Measurements from ENCODE around the gene CLEC9A. TPM values are rescaled to one million over a fixed set of nuclear protein-coding genes. Genes with fewer than 3 reads are reported as not detected.
"Not testable (repeated sequence)": the region's sequence is repeated elsewhere in the genome, so short reads cannot be mapped to it uniquely, and the experiment has no call there.

Gene CLEC9A
- under 1 TPM in 1 of 2 donors, not detected in 1; 0.18 TPM for total RNA-seq
- 0 to 0.23 reads per million in 2 donors for total RNA-seq

DNA sequence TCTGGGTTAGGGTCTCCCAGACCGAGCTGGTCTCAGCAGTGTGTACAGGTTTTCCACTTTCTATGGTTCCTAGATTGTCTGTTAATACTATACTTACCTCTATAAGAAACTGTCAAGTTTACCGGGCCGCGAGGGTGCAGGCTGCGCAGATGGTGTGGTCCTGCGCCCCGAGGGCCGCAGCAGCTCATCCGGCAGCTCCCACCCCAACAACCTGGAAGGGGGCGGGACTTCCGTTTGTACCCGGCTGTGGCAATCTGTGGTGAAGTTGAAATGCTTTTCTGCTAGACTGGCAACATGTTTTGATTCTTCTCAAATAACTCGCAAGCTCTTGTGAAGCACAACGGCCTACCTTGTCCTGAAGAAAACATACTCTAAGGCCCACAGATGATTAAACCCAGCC lies at the start of gene CLEC9A:
Gene CLEC9A, plus strand, starts transcription at position 237 of the 400 bp plus-strand sequence. CDS start 22,006 bp downstream, outside the sequence.
- H3K4me1 Mint-ChIP-seq: no peaks in the 10 kb centered on the region
- H3K36me3 Mint-ChIP-seq (ENCODE audit: low read depth): peaks cover 4% of the 10 kb centered on the region
- no peak for ATAC-seq
- no peak within 1 kb of the TSS for H3K4me3 Mint-ChIP-seq
- peaks cover 51% of the 10 kb centered on the region for H3K27me3 Mint-ChIP-seq
- no peak within 1 kb of the TSS for H3K27ac Mint-ChIP-seq
- H3K9me3 ChIP-seq (ENCODE audit: control insufficient read depth, low read length, poor library complexity, severe bottlenecking): no peaks in the 10 kb centered on the region
- no peak for DNase-seq

DNA sequence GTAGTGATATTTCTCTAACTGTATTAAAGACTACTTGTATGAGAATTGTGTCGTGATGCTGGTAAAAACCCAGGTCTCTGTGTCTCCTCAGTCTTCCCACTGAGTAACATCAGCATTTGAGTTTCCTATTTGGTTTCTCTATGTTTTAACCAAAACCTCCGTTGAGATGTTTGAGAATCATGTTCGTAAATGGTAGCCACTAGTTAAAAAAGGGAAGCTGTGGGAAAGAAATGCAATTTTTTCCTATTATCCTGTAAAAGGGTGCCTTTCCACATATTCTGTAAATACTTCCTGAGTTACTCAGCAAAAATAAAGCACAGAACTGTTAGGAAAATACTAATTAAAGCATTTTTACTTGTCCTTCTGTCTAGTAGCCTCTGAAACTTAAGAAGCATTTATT lies 38.6 kb upstream of the CLEC9A start:
- no peak overlapping the region for H3K4me3 Mint-ChIP-seq
- no peaks in the 10 kb centered on the region for H3K4me1 Mint-ChIP-seq
- H3K27ac Mint-ChIP-seq: no peak overlapping the region
- H3K36me3 Mint-ChIP-seq (ENCODE audit: low read depth): peaks cover 5% of the 10 kb centered on the region
- DNase-seq: no peak
- peaks cover 65% of the 10 kb centered on the region for H3K27me3 Mint-ChIP-seq
- ATAC-seq: no peak
- no peaks in the 10 kb centered on the region for H3K9me3 ChIP-seq (ENCODE audit: control insufficient read depth, low read length, poor library complexity, severe bottlenecking)

DNA sequence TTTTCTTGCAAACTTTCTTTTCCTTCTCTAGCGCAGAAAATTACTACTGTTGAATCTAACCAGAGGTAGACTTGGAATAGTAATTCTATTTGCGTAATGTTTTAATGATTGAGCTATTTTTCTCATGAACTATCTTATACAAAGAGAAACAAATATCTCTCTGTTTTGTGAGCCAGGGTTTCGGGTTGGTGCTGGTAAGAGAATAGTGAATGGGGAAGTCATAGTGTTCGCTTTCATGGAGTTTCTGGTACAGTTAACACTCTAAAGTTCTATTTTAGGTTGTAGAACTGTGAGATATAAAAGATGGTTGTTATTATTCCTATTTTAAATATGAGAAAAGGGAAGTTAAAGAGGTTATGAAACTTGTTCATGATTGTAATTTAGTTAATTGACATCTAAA lies 38.2 kb upstream of the CLEC9A start:
- DNase-seq (no peak), ATAC-seq (no peak)
- no peak overlapping the region for H3K27ac Mint-ChIP-seq
- no peak overlapping the region for H3K4me3 Mint-ChIP-seq
- no peaks in the 10 kb centered on the region for H3K4me1 Mint-ChIP-seq
- peaks cover 67% of the 10 kb centered on the region for H3K27me3 Mint-ChIP-seq
- no peaks in the 10 kb centered on the region for H3K9me3 ChIP-seq (ENCODE audit: control insufficient read depth, low read length, poor library complexity, severe bottlenecking)
- H3K36me3 Mint-ChIP-seq (ENCODE audit: low read depth): peaks cover 5% of the 10 kb centered on the region

DNA sequence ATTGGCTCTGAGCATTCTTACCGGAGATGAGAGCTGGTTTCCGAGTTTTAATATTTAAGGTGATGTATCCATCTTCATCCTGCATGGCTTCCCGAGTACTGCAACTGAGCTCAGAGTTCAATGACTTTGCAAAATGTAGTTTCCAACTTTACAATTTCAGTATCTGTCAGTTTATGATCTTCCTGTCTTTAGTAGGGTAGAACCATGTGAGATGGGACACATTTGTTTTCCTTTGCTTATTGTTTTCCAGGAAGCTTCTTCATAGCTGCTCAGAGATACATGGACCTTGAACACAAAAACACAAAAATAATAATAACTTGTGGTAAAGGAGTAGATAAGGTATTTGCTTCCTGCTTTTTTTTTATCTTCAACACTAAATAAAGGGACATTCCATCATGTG lies 31.5 kb upstream of the CLEC9A start, which contains the start of gene CLEC1B:
Gene CLEC1B, minus strand, starts transcription at position 106 of the 400 bp plus-strand sequence. Its CDS starts 21 bp downstream, at position 85.
- no peak for DNase-seq
- peaks cover 40% of the 10 kb centered on the region for H3K27me3 Mint-ChIP-seq
- H3K27ac Mint-ChIP-seq: no peak within 1 kb of the TSS
- no peak for ATAC-seq
- H3K4me3 Mint-ChIP-seq: no peak within 1 kb of the TSS
- H3K36me3 Mint-ChIP-seq (ENCODE audit: low read depth): peaks cover under 1% of the 10 kb centered on the region
- H3K9me3 ChIP-seq (ENCODE audit: control insufficient read depth, low read length, poor library complexity, severe bottlenecking): no peaks in the 10 kb centered on the region
- no peaks in the 10 kb centered on the region for H3K4me1 Mint-ChIP-seq

DNA sequence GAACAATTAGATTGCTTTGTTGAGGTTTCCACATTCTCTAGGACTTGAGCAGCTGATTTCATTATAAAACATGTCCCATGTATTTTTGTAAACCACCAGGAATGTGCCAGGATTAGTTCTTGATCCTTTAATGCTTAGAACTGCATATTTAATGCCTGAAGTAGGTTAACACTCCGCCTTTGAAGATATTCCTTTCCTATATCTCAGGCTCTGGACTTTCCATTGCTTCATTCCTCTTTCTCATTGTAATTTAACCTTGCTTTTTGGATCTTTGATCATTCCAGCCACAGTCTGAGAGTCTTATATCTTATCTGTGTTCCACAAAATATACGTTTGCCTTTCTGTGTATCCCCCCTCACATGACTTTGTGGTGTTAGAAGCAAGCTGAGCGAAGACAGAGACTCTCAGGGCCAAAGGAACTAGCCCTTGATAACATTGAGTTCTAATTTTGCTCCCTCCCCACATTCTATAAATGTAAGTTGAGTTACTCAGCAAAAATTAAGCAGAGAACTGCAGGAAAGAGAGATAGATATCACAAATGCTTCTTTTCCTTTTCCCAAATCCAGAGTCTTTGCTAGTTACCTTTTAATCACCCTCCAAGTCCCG lies 29.2 kb upstream of the CLEC9A start:
- Mint-ChIP-seq H3K27ac (no peak overlapping the region), H3K4me3 (no peak overlapping the region), H3K27me3 (peaks cover 38% of the 10 kb centered on the region), H3K36me3 (ENCODE audit: low read depth) (no peaks in the 10 kb centered on the region), H3K4me1 (no peaks in the 10 kb centered on the region)
- H3K9me3 ChIP-seq (ENCODE audit: control insufficient read depth, low read length, poor library complexity, severe bottlenecking): no peaks in the 10 kb centered on the region
- ATAC-seq (no peak), DNase-seq (no peak)

DNA sequence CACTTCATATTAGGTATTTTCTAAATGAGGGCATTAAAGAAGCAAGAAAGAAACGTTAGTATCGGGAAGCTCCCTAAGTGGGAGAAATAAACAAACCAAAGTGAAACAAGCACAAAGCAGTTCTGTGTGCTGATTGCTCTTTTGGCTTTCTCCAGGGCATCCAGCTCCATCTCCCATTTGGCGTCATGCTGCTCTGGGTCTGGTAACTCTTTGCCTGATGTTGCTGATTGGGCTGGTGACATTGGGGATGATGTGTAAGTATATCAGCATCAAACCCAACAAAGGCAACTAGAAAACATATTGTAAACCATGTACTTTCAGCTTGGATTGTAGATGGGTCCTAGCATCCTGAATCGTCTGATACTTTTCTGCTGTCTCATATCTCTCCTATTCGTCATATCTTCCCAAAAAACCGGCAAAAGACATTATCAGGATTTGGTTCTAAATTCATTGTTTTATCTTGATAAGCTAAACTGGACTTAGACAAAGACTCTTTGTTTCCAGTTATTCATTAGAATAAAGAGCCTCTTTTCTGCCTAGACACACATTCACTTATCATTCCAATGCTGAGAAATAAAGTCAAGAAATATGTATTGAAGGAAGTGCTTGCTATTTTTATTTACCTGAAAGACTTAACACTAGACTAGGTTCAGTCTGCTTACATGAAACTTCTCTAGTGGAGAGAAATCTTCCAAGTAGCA lies 17.7 kb upstream of the CLEC9A start:
- peaks cover 3% of the 10 kb centered on the region for H3K4me1 Mint-ChIP-seq
- H3K36me3 Mint-ChIP-seq (ENCODE audit: low read depth): peaks cover under 1% of the 10 kb centered on the region
- peaks cover 43% of the 10 kb centered on the region for H3K27me3 Mint-ChIP-seq
- no peak for DNase-seq
- no peak overlapping the region for H3K4me3 Mint-ChIP-seq
- no peaks in the 10 kb centered on the region for H3K9me3 ChIP-seq (ENCODE audit: control insufficient read depth, low read length, poor library complexity, severe bottlenecking)
- H3K27ac Mint-ChIP-seq: no peak overlapping the region
- ATAC-seq: no peak

DNA sequence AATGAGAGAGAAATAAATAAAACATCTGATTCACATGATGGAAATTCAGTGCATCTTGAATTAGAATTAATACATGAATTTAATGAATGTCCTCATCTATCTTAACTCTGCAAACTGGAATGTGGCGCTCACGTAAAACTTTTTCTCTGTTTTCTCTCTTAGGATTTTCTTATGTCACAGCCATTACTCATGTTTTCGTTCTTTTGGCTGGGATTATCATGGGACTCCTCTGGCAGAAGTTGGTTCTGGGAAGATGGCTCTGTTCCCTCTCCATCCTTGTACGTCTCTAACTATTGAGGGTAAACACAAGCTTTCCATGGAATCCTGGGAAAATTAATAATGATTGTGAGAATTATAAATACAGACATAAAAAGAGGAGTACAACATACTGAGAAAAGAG lies 15.0 kb upstream of the CLEC9A start:
- ATAC-seq (no peak), DNase-seq (no peak)
- H3K27ac Mint-ChIP-seq: no peak overlapping the region
- no peak overlapping the region for H3K4me3 Mint-ChIP-seq
- H3K27me3 Mint-ChIP-seq: peaks cover 32% of the 10 kb centered on the region
- H3K36me3 Mint-ChIP-seq (ENCODE audit: low read depth): no peaks in the 10 kb centered on the region
- H3K9me3 ChIP-seq (ENCODE audit: control insufficient read depth, low read length, poor library complexity, severe bottlenecking): no peaks in the 10 kb centered on the region
- no peaks in the 10 kb centered on the region for H3K4me1 Mint-ChIP-seq

DNA sequence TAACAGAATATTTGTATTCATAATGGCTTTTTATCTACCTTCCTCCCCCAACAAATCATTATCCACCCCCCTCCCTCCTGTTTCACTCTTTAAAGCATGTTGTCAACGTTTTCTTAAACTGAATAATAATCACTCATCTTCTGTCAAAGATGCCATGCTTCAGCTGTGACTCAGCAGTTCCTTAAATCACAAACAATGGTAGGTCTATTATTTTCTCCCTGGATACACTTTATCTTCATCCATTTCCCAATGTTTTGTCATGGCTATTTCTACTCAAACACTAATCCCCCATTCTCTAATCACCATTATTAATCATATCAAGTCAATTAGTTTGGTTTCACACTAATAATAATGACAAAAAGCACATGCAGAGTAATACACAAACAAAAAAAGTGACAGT lies 13.6 kb upstream of the CLEC9A start:
- H3K4me3 Mint-ChIP-seq: no peak overlapping the region
- no peaks in the 10 kb centered on the region for H3K9me3 ChIP-seq (ENCODE audit: control insufficient read depth, low read length, poor library complexity, severe bottlenecking)
- peaks cover 36% of the 10 kb centered on the region for H3K27me3 Mint-ChIP-seq
- ATAC-seq (no peak), DNase-seq (no peak)
- H3K4me1 Mint-ChIP-seq: no peaks in the 10 kb centered on the region
- no peaks in the 10 kb centered on the region for H3K36me3 Mint-ChIP-seq (ENCODE audit: low read depth)
- H3K27ac Mint-ChIP-seq: no peak overlapping the region

DNA sequence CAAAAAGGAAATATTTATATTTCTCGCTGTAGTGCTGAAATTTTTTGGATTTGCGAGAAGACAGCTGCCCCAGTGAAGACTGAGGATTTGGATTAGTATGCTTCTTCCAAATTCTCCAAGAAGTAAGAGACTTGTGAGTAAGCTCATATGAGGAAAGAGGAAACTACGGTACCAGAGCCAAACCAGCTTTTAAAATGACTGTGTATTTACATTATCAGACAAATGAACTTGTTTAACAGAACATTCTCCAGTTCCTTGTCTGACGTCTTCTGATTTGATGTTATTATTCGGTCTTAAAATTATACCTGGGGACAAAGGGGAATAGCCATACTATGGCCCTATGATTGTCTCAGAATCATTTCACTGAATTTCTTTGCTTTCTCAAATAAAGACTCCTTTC lies 12.1 kb upstream of the CLEC9A start:
- H3K27me3 Mint-ChIP-seq: peaks cover 29% of the 10 kb centered on the region
- ATAC-seq: no peak
- H3K9me3 ChIP-seq (ENCODE audit: control insufficient read depth, low read length, poor library complexity, severe bottlenecking): no peaks in the 10 kb centered on the region
- no peaks in the 10 kb centered on the region for H3K4me1 Mint-ChIP-seq
- H3K4me3 Mint-ChIP-seq: no peak overlapping the region
- H3K36me3 Mint-ChIP-seq (ENCODE audit: low read depth): no peaks in the 10 kb centered on the region
- no peak overlapping the region for H3K27ac Mint-ChIP-seq
- no peak for DNase-seq

DNA sequence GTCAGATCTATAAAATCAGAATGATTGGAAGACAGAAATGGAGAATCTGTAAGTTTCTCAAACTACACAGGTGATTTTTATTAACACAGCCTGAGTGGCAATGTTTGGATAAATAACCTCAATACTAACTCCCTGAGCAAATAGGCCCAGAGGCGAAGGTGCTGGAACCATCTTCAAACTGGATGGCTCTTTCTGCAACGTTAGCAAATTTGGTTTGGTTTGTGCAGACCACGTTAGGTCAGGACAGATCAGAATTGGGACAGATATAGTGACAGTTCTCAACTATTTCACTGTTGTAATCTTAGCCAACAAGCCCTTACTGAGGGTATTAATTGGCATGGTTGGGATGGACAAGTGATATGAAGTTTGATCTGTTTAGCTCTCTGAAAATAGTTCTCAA lies 9.1 kb upstream of the CLEC9A start:
- H3K9me3 ChIP-seq (ENCODE audit: control insufficient read depth, low read length, poor library complexity, severe bottlenecking): no peaks in the 10 kb centered on the region
- Mint-ChIP-seq H3K27me3 (peaks cover 22% of the 10 kb centered on the region), H3K27ac (no peak overlapping the region), H3K4me1 (no peaks in the 10 kb centered on the region), H3K36me3 (ENCODE audit: low read depth) (no peaks in the 10 kb centered on the region), H3K4me3 (no peak overlapping the region)
- DNase-seq: no peak
- ATAC-seq: no peak

DNA sequence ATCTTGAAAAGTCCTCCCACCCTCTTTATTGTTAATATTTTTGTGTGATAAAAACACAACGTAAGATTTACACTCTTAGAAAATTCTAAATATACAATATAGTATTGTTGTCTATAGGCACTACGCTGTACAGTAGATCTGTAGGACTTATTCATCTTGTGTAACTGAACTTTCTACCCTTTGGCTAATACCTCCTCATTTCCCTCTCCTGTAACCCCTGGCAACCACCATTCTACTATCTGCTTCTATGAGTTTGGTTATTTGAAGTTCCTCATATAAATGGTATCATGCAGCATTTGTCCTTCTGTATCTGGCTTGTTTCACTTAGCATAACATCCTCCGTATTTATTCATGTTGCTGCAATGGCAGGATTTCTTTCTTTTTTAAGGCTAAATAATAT lies 5.2 kb upstream of the CLEC9A start:
- Mint-ChIP-seq H3K27me3 (peaks cover 31% of the 10 kb centered on the region), H3K4me1 (no peaks in the 10 kb centered on the region), H3K36me3 (ENCODE audit: low read depth) (no peaks in the 10 kb centered on the region), H3K27ac (no peak overlapping the region), H3K4me3 (no peak overlapping the region)
- no peak for DNase-seq
- no peaks in the 10 kb centered on the region for H3K9me3 ChIP-seq (ENCODE audit: control insufficient read depth, low read length, poor library complexity, severe bottlenecking)
- ATAC-seq: no peak

DNA sequence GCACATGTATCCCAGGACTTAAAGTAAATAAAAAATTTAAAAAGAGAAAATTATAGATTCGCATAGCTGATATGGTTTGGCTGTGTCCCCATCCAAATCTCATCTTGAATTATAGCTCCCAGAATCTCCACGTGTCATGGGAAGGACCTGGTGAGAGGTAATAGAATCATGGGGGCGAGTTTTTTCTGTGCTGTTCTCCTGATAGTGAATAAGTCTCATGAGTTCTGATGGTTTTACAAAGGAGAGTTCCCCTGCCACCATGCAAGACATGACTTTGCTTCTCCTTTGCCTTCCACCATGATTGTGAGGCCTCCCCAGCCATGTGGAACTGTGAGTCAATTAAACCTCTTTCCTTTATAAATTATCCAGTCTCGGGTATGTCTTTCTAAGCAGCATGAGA lies 3.8 kb upstream of the CLEC9A start:
- not testable (repeated sequence) for H3K4me1 Mint-ChIP-seq; DNase-seq; H3K36me3 Mint-ChIP-seq (ENCODE audit: low read depth); ATAC-seq; H3K27ac Mint-ChIP-seq; H3K9me3 ChIP-seq (ENCODE audit: control insufficient read depth, low read length, poor library complexity, severe bottlenecking); H3K4me3 Mint-ChIP-seq
- H3K27me3 Mint-ChIP-seq: peaks cover 37% of the 10 kb centered on the region

DNA sequence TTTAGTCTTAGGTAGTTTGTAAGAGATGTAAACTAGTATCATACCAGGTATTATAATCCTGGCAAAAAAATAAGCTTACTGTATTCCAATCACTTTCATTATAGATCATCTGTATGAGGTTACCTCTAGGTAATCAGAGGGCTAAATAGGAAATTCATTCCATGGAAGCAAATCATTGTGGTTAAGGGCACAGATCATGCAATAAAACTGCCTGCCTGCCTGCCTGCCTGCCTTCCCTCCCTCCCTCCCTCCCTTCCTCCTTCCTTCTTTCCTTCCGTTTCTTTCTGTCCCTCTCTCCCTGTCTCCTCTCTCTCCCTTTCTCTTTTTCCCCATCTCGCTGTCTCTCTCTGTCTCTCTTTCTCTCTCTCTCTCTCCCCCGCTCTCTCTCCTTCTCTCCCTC lies 3.2 kb upstream of the CLEC9A start:
- no peaks in the 10 kb centered on the region for H3K9me3 ChIP-seq (ENCODE audit: control insufficient read depth, low read length, poor library complexity, severe bottlenecking)
- DNase-seq (no peak), ATAC-seq (no peak)
- H3K27ac Mint-ChIP-seq: no peak overlapping the region
- no peak overlapping the region for H3K4me3 Mint-ChIP-seq
- no peaks in the 10 kb centered on the region for H3K4me1 Mint-ChIP-seq
- H3K27me3 Mint-ChIP-seq: peaks cover 38% of the 10 kb centered on the region
- peaks cover 4% of the 10 kb centered on the region for H3K36me3 Mint-ChIP-seq (ENCODE audit: low read depth)

DNA sequence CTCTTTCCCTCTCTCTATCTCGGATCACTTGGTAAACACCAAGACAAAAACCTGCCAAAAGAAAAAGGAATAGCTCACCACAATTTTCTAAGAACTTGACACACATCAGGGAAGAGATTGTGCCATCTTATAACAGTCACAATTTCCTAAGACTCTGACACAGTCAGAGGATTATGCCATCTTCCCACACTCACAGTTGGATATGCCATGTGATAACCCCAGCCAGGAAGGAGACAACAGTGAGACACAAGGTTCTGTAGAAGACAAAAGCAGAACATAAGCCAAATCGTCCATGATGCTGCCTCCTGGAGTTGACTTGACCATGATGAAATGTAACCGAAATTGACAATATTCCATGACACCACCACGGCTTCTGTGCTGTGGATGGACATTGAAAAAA lies 2.8 kb upstream of the CLEC9A start:
- Mint-ChIP-seq H3K4me3 (no peak overlapping the region), H3K27me3 (peaks cover 41% of the 10 kb centered on the region), H3K36me3 (ENCODE audit: low read depth) (peaks cover 4% of the 10 kb centered on the region), H3K27ac (no peak overlapping the region), H3K4me1 (no peaks in the 10 kb centered on the region)
- no peak for ATAC-seq
- no peaks in the 10 kb centered on the region for H3K9me3 ChIP-seq (ENCODE audit: control insufficient read depth, low read length, poor library complexity, severe bottlenecking)
- no peak for DNase-seq
